ENCODE measurements around the gene CDHR4.

DNA sequence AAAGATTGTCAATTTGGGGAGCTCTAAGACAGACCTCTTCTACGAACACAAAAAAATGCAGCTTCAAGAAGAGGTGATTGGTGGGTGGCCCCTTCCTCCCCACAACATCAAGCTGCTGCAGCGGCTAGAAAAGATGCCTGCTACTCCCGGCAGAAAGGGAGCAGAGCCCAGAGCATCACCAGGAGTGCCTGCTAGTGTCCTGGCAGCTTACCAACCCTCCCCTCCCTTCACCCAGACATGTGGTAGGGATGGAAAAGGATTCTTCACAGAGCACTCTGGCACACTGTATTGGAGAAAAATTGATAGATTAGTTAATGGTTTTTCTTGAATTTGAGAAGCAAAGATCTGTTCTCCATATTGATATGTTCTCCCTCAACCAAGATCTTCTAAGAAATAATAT is 24.1 kb downstream of the CDHR4 start:
- TF ChIP-seq, protein P1, sequence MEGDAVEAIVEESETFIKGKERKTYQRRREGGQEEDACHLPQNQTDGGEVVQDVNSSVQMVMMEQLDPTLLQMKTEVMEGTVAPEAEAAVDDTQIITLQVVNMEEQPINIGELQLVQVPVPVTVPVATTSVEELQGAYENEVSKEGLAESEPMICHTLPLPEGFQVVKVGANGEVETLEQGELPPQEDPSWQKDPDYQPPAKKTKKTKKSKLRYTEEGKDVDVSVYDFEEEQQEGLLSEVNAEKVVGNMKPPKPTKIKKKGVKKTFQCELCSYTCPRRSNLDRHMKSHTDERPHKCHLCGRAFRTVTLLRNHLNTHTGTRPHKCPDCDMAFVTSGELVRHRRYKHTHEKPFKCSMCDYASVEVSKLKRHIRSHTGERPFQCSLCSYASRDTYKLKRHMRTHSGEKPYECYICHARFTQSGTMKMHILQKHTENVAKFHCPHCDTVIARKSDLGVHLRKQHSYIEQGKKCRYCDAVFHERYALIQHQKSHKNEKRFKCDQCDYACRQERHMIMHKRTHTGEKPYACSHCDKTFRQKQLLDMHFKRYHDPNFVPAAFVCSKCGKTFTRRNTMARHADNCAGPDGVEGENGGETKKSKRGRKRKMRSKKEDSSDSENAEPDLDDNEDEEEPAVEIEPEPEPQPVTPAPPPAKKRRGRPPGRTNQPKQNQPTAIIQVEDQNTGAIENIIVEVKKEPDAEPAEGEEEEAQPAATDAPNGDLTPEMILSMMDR (IDR thresholded peaks at IDR 0.05) = no peak
- no peak for TF ChIP-seq POLR2A (IDR thresholded peaks at IDR 0.05)

All from heart left ventricle (tissue), 13 donors.